ENCODE measurements around the gene CAND2. TPM values are rescaled to one million over a fixed set of nuclear protein-coding genes. Genes with fewer than 3 reads are reported as not detected.
"Not testable (repeated sequence)": the region's sequence is repeated elsewhere in the genome, so short reads cannot be mapped to it uniquely, and the experiment has no call there.

CAND2 gene
- polyA plus RNA-seq, 4 donors = 0.27 to 1.5 (median 1.3) TPM; not detected in 1

GRCh38 chr3:12832350-12833221 lies 36.1 kb downstream of the CAND2 start:
- Histone ChIP-seq H3K27me3 (ENCODE audit: control insufficient read depth in 3 of 3, insufficient read depth in 3 of 3, low read length in 3 of 3) (no peaks in the 10 kb centered on the region), H3K4me1 (ENCODE audit: control insufficient read depth in 3 of 3, insufficient read depth in 2 of 3, low read depth in 1 of 3, low read length in 2 of 3) (no peaks in the 10 kb centered on the region), H3K27ac (ENCODE audit: low read depth in 1 of 3, low read length in 2 of 3) (no peak overlapping the region), H3K9me3 (ENCODE audit: control insufficient read depth in 2 of 2, insufficient read depth in 1 of 2, low read depth in 1 of 2, low read length in 1 of 2) (no peaks in the 10 kb centered on the region), H3K4me3 (ENCODE audit: low read depth in 1 of 3, low read length in 3 of 3) (no peak overlapping the region), H3K36me3 (ENCODE audit: control insufficient read depth in 3 of 3, insufficient read depth in 2 of 3, low read depth in 1 of 3, low read length in 3 of 3) (peaks cover 17 to 53% (median 35%) of the 10 kb centered on the region in 3 donors)
- DNase-seq (no peak), FAIRE-seq (no peak)
- WGBS, 3 donors = 80 to 85% (median 85%) methylated on average over 7 of the region's 7 CpGs

- DNase-seq = no peak
- peaks cover 20 to 60% (median 35%) of the 10 kb centered on the region in 3 donors for H3K36me3 ChIP-seq (ENCODE audit: control insufficient read depth in 3 of 3, insufficient read depth in 2 of 3, low read depth in 1 of 3, low read length in 3 of 3)
- H3K4me1 ChIP-seq (ENCODE audit: control insufficient read depth in 3 of 3, insufficient read depth in 2 of 3, low read depth in 1 of 3, low read length in 2 of 3) = no peaks in the 10 kb centered on the region
- WGBS, 3 donors = 79 to 89% (median 81%) methylated on average over 13 of the region's 13 CpGs
- H3K27me3 ChIP-seq (ENCODE audit: control insufficient read depth in 3 of 3, insufficient read depth in 3 of 3, low read length in 3 of 3) = no peaks in the 10 kb centered on the region
- no peak for FAIRE-seq
- no peak overlapping the region for H3K4me3 ChIP-seq (ENCODE audit: low read depth in 1 of 3, low read length in 3 of 3)
- no peak overlapping the region for H3K27ac ChIP-seq (ENCODE audit: low read depth in 1 of 3, low read length in 2 of 3)
- no peaks in the 10 kb centered on the region for H3K9me3 ChIP-seq (ENCODE audit: control insufficient read depth in 2 of 2, insufficient read depth in 1 of 2, low read depth in 1 of 2, low read length in 1 of 2)
These were observed 37.0 kb downstream of the CAND2 start for GRCh38 chr3:12833222-12834161.

GRCh38 chr3:12835052-12835665 lies 38.7 kb downstream of the CAND2 start:
- FAIRE-seq (no peak), DNase-seq (no peak)
- H3K9me3 ChIP-seq (ENCODE audit: control insufficient read depth in 2 of 2, insufficient read depth in 1 of 2, low read depth in 1 of 2, low read length in 1 of 2) = no peaks in the 10 kb centered on the region
- peaks cover 0 to 6% (median 0%) of the 10 kb centered on the region in 3 donors for H3K4me1 ChIP-seq (ENCODE audit: control insufficient read depth in 3 of 3, insufficient read depth in 2 of 3, low read depth in 1 of 3, low read length in 2 of 3)
- no peaks in the 10 kb centered on the region for H3K27me3 ChIP-seq (ENCODE audit: control insufficient read depth in 3 of 3, insufficient read depth in 3 of 3, low read length in 3 of 3)
- H3K36me3 ChIP-seq (ENCODE audit: control insufficient read depth in 3 of 3, insufficient read depth in 2 of 3, low read depth in 1 of 3, low read length in 3 of 3) = peaks cover 27 to 67% (median 38%) of the 10 kb centered on the region in 3 donors
- H3K27ac ChIP-seq (ENCODE audit: low read depth in 1 of 3, low read length in 2 of 3) = no peak overlapping the region
- no peak overlapping the region for H3K4me3 ChIP-seq (ENCODE audit: low read depth in 1 of 3, low read length in 3 of 3)
- WGBS, 3 donors = 82 to 92% (median 86%) methylated on average over 6 of the region's 6 CpGs

GRCh38 chr3:12837295-12837986 lies 41.0 kb downstream of the CAND2 start:
- Histone ChIP-seq H3K27ac (ENCODE audit: low read depth in 1 of 3, low read length in 2 of 3) (no peak overlapping the region), H3K9me3 (ENCODE audit: control insufficient read depth in 2 of 2, insufficient read depth in 1 of 2, low read depth in 1 of 2, low read length in 1 of 2) (no peaks in the 10 kb centered on the region), H3K27me3 (ENCODE audit: control insufficient read depth in 3 of 3, insufficient read depth in 3 of 3, low read length in 3 of 3) (no peaks in the 10 kb centered on the region), H3K4me3 (ENCODE audit: low read depth in 1 of 3, low read length in 3 of 3) (no peak overlapping the region), H3K4me1 (ENCODE audit: control insufficient read depth in 3 of 3, insufficient read depth in 2 of 3, low read depth in 1 of 3, low read length in 2 of 3) (peaks cover 0 to 6% (median 0%) of the 10 kb centered on the region in 3 donors), H3K36me3 (ENCODE audit: control insufficient read depth in 3 of 3, insufficient read depth in 2 of 3, low read depth in 1 of 3, low read length in 3 of 3) (peaks cover 27 to 55% (median 30%) of the 10 kb centered on the region in 3 donors)
- 68 to 72% (median 70%) methylated on average over 6 of the region's 6 CpGs for WGBS, 3 donors
- no peak for FAIRE-seq
- DNase-seq = no peak

- peaks cover 25 to 48% (median 26%) of the 10 kb centered on the region in 3 donors for H3K36me3 ChIP-seq (ENCODE audit: control insufficient read depth in 3 of 3, insufficient read depth in 2 of 3, low read depth in 1 of 3, low read length in 3 of 3)
- FAIRE-seq = no peak
- 65 to 74% (median 68%) methylated on average over 13 of the region's 13 CpGs for WGBS, 3 donors
- no peak overlapping the region for H3K4me3 ChIP-seq (ENCODE audit: low read depth in 1 of 3, low read length in 3 of 3)
- H3K9me3 ChIP-seq (ENCODE audit: control insufficient read depth in 2 of 2, insufficient read depth in 1 of 2, low read depth in 1 of 2, low read length in 1 of 2) = no peaks in the 10 kb centered on the region
- H3K27ac ChIP-seq (ENCODE audit: low read depth in 1 of 3, low read length in 2 of 3) = no peak overlapping the region
- H3K27me3 ChIP-seq (ENCODE audit: control insufficient read depth in 3 of 3, insufficient read depth in 3 of 3, low read length in 3 of 3) = no peaks in the 10 kb centered on the region
- no peak for DNase-seq
- peaks cover 0 to 6% (median 0%) of the 10 kb centered on the region in 3 donors for H3K4me1 ChIP-seq (ENCODE audit: control insufficient read depth in 3 of 3, insufficient read depth in 2 of 3, low read depth in 1 of 3, low read length in 2 of 3)
These were observed 41.9 kb downstream of the CAND2 start for GRCh38 chr3:12838179-12838965.

- H3K36me3 ChIP-seq (ENCODE audit: control insufficient read depth in 3 of 3, insufficient read depth in 2 of 3, low read depth in 1 of 3, low read length in 3 of 3) = peaks cover 18 to 39% (median 20%) of the 10 kb centered on the region in 3 donors
- no peaks in the 10 kb centered on the region for H3K9me3 ChIP-seq (ENCODE audit: control insufficient read depth in 2 of 2, insufficient read depth in 1 of 2, low read depth in 1 of 2, low read length in 1 of 2)
- H3K27ac ChIP-seq (ENCODE audit: low read depth in 1 of 3, low read length in 2 of 3) = no peak overlapping the region
- peak overlapping the region in 1 of 3 donors; percentile 99 for H3K4me3 ChIP-seq (ENCODE audit: low read depth in 1 of 3, low read length in 3 of 3)
- no peak for FAIRE-seq
- no peak for DNase-seq
- no peaks in the 10 kb centered on the region for H3K27me3 ChIP-seq (ENCODE audit: control insufficient read depth in 3 of 3, insufficient read depth in 3 of 3, low read length in 3 of 3)
- 63 to 71% (median 70%) methylated on average over 11 of the region's 11 CpGs for WGBS, 3 donors
- peaks cover 0 to 6% (median 0%) of the 10 kb centered on the region in 3 donors for H3K4me1 ChIP-seq (ENCODE audit: control insufficient read depth in 3 of 3, insufficient read depth in 2 of 3, low read depth in 1 of 3, low read length in 2 of 3)
These were observed 42.9 kb downstream of the CAND2 start for GRCh38 chr3:12839156-12839946.

GRCh38 chr3:12840148-12840547 lies 43.7 kb downstream of the CAND2 start:
- FAIRE-seq = not testable (repeated sequence)
- H3K4me3 ChIP-seq (ENCODE audit: low read depth in 1 of 3, low read length in 3 of 3) = peak overlapping the region; percentile 81 to 99 (median 82)
- peaks cover 14 to 36% (median 20%) of the 10 kb centered on the region in 3 donors for H3K36me3 ChIP-seq (ENCODE audit: control insufficient read depth in 3 of 3, insufficient read depth in 2 of 3, low read depth in 1 of 3, low read length in 3 of 3)

More at GRCh38 chr3:12840148-12840547, 43.7 kb downstream of the CAND2 start:
- not testable (repeated sequence) for H3K4me1 ChIP-seq (ENCODE audit: control insufficient read depth in 3 of 3, insufficient read depth in 2 of 3, low read depth in 1 of 3, low read length in 2 of 3); H3K9me3 ChIP-seq (ENCODE audit: control insufficient read depth in 2 of 2, insufficient read depth in 1 of 2, low read depth in 1 of 2, low read length in 1 of 2); H3K27me3 ChIP-seq (ENCODE audit: control insufficient read depth in 3 of 3, insufficient read depth in 3 of 3, low read length in 3 of 3); DNase-seq
- H3K27ac ChIP-seq (ENCODE audit: low read depth in 1 of 3, low read length in 2 of 3) = peak overlapping the region in 1 of 3 donors; percentile 92
- WGBS, 3 donors = 25 to 41% (median 28%) methylated on average over 10 of the region's 10 CpGs
